Upper lobe of right lung (tissue), 1 donor: Measurements from ENCODE around the gene CEP19. TPM values are rescaled to one million over a fixed set of nuclear protein-coding genes. Genes with fewer than 3 reads are reported as not detected.
"Not testable (repeated sequence)": the region's sequence is repeated elsewhere in the genome, so short reads cannot be mapped to it uniquely, and the experiment has no call there.

Source experiments
- ATAC-seq: fragments of 200-7000 bp; cut with Tn5 transposase; one replicate; pipeline ENCODE4 v1.9.1; 2020; ENCODE audit warnings: mild to moderate bottlenecking, moderate library complexity
- DNase-seq: peaks from one replicate; pipeline ENCODE4 v3.0.0-alpha.2; 2020
- H3K27ac ChIP-seq: fragments of 200-600 bp; one replicate; pipeline ENCODE4 v1.8.0; 2022
- H3K27me3 ChIP-seq: fragments of 200-600 bp; one replicate; pipeline ENCODE4 v1.8.0; 2022; ENCODE audit warnings: mild to moderate bottlenecking
- H3K36me3 ChIP-seq: fragments of 200-600 bp; one replicate; pipeline ENCODE4 v1.8.0; 2022
- H3K4me1 ChIP-seq: fragments of 200-600 bp; one replicate; pipeline ENCODE4 v1.8.0; 2022
- H3K4me3 ChIP-seq: fragments of 200-600 bp; one replicate; pipeline ENCODE4 v1.8.0; 2022; ENCODE audit warnings: mild to moderate bottlenecking
- H3K9me3 ChIP-seq: fragments of 200-600 bp; one replicate; pipeline ENCODE4 v1.8.0; 2022
- intact Hi-C: fragments of 100-400 bp; cut with DNase I; formaldehyde crosslinking; loops from one replicate; pipeline ENCODE4 v1.11.0; 2022
- total RNA-seq: library from RNA; stranded (reverse); fragmentation: NEBNext Ultra II Directional; extraction: Animal tissue kit (Norgen Biotek cat#: 25700); gene quantifications from one replicate; pipeline ENCODE4 v1.2.1, GENCODE V29; 2021
- TF ChIP-seq, protein P1 (sequence below): fragments of 200-600 bp; IDR thresholded peaks from one replicate; pipeline ENCODE4 v1.8.0; 2022; ENCODE audit warnings: antibody characterized with exemption
- donor health status: DM: no; HTN: yes; CAD: no; lungs with severe emphysema.

The CEP19 gene
- total RNA-seq, 1 donor from 2014 or later = 1.6 TPM

DNA sequence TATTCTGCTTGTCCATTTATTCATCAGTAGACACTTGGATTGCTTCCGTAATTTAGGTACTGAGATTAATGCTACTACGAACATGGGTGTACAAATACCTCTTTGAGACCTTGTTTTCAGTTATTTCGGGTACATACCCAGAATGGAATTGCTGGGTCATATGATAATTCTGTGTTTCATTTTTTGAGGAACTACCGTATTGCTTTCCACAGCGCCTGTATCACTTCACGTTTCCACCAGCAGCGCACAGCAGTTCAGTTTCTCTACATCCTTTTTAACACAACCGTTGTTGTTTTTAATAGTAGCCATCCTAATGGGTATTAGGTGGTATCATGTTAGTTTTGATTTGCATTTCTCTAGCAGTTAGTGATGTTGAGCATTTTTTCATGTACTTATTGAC, 37.1 kb upstream of the CEP19 start:
- no peak overlapping the region for H3K4me3 ChIP-seq
- intact Hi-C loops = no loop called here
- no peaks in the 10 kb centered on the region for H3K27me3 ChIP-seq
- DNase-seq (no peak), ATAC-seq (peak; percentile 67)
- H3K4me1 ChIP-seq = no peaks in the 10 kb centered on the region
- TF ChIP-seq, protein P1, sequence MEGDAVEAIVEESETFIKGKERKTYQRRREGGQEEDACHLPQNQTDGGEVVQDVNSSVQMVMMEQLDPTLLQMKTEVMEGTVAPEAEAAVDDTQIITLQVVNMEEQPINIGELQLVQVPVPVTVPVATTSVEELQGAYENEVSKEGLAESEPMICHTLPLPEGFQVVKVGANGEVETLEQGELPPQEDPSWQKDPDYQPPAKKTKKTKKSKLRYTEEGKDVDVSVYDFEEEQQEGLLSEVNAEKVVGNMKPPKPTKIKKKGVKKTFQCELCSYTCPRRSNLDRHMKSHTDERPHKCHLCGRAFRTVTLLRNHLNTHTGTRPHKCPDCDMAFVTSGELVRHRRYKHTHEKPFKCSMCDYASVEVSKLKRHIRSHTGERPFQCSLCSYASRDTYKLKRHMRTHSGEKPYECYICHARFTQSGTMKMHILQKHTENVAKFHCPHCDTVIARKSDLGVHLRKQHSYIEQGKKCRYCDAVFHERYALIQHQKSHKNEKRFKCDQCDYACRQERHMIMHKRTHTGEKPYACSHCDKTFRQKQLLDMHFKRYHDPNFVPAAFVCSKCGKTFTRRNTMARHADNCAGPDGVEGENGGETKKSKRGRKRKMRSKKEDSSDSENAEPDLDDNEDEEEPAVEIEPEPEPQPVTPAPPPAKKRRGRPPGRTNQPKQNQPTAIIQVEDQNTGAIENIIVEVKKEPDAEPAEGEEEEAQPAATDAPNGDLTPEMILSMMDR = no peak
- H3K36me3 ChIP-seq = no peaks in the 10 kb centered on the region
- H3K27ac ChIP-seq = no peak overlapping the region
- no peaks in the 10 kb centered on the region for H3K9me3 ChIP-seq

DNA sequence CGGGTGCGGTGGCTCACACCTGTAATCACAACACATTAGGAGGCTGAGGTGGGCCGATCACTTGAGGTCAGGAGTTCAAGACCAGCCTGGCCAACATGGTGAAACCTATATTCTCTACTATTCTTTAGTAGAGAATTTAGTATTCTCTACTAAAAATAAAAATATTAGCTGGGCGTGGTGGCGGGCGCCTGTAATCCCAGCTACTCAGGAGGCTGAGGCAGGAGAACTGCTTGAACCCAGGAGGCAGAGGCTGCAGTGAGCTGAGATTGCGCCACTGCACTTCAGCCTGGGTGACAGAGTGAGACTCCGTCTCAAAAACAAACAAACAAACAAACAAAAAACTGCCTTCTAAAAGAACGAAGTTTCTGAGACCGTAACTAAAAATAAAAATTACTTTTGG, 31.5 kb upstream of the CEP19 start:
- DNase-seq, ATAC-seq, H3K36me3 ChIP-seq, H3K27ac ChIP-seq, H3K4me3 ChIP-seq, H3K27me3 ChIP-seq, intact Hi-C loops, H3K9me3 ChIP-seq: not testable (repeated sequence)
- H3K4me1 ChIP-seq = peaks cover 22% of the 10 kb centered on the region

DNA sequence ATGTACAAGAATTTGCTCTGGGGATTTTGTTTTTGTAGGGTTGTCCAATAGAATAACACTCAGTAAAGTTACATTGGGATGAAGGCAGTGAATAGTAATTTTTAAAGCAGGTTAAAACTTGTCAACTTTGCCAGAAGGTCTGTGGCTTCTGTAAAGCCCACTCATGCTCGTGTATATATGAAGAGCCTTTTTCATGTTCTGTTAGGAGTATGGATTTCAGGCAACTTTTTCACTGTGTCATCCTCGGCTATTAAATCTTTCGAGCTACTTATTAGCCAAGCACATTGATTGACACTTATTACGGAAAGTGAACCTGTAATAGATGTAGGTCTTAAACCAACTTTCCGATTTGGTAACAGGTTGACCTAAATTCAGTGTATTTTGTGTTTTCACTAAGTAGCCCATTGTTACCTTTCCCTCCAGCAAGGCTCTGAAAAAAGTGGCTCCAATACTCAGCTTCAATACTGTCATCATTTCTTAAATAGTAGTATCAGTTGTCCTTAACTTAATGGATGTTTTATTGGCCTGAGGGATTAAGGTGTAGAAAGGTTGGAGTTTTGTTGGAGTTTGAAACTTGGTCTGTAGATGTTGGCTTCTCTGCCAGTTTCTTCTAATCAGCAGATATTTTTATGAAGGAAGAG, 29.3 kb upstream of the CEP19 start:
- H3K27ac ChIP-seq = peak overlapping the region; percentile 98
- intact Hi-C loops = no loop called here
- H3K4me1 ChIP-seq = peaks cover 22% of the 10 kb centered on the region
- TF ChIP-seq, protein P1 = no peak
- no peak for DNase-seq
- no peak for ATAC-seq
- H3K27me3 ChIP-seq = no peaks in the 10 kb centered on the region
- H3K9me3 ChIP-seq = no peaks in the 10 kb centered on the region
- H3K4me3 ChIP-seq = peak overlapping the region; percentile 97
- no peaks in the 10 kb centered on the region for H3K36me3 ChIP-seq

DNA sequence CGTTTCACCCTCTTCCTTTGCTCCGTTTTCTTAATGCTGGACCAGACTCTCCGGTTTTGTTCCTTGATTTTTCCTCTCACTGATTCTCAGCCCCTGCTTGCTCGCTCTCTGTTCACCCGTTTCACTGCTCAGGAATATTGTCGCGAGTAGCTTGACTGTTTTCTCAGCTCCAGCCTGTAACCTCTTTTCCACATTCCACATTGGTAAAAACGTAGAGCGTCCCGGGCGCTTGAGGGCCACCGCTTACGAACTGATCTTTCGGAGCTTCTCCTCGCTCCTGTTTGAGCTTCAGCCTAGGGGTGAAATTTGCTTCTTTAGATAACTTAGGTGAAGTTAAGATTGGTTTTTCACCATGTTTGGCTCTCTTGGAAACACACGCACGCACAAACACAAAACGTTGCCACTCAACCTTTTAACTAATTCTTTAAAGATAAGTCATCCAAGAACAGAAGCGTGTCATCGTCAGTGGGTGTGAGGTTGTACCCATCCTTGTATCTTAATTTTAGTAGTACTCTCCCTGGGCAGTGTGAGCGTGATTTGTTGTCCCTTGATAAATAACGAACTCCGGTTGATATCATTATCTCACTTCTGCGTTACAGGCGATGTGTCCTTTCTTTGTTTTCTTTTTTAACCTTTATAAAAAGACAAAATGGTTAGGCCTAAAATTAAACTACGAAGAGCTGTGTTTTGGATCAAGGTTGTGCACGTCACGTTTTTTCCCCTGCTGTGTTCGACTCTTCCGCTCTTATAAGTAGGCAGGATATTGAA, 28.6 kb upstream of the CEP19 start:
- DNase-seq (peak; percentile 61), ATAC-seq (peak; percentile 2)
- peak overlapping the region; percentile 97 for H3K4me3 ChIP-seq
- intact Hi-C loops = no loop called here
- peaks cover 22% of the 10 kb centered on the region for H3K4me1 ChIP-seq
- no peaks in the 10 kb centered on the region for H3K9me3 ChIP-seq
- H3K27ac ChIP-seq = peak overlapping the region; percentile 98
- TF ChIP-seq, protein P1 = no peak
- no peaks in the 10 kb centered on the region for H3K36me3 ChIP-seq
- no peaks in the 10 kb centered on the region for H3K27me3 ChIP-seq

DNA sequence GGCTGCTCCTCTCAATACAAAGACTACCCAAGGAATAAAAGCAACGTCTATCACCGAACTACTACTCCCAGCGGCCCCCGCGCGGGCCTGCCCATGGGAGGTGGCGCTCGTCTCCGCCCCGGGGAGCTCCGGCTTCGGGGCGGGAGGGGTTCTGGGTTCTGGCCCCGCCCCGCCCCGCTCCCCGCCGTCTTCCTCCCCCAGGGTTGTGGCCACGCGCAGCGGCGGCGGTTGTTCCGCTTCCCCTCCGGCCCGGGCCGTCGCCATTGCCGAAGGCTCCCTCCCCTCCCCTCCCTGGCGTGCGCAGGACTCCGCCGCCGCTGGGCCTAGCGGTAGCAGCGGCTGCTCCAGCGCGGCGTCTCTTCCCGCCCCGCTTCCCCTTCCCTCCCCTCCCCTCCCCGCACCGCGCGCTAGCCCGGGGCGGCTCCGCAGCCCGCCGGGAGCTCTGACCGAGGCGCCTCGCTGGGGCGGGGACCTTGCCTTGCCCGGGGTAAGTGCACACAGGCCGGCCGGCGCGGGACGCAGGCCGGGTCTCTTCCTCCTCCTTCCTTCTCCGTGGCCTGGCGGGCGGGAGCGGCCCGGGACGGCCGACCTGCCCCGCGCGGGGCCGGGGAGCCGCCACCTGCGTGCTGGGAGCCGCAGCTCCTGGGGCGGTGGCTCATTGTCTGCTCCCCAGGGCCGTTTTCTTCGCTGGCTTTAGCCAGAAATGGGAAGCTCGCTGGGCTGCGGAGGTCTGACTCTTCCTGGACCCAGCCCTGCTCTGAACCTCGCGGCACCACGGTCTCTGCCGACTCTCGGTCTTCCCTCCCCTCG, 27.8 kb upstream of the CEP19 start, which contains the start of gene PAK2:
Gene PAK2 (plus strand): TSS at position 187 of the 810 bp plus-strand sequence. CDS start 42,790 bp downstream, outside the sequence.
- peaks cover 22% of the 10 kb centered on the region for H3K4me1 ChIP-seq
- DNase-seq (peak; percentile 97), ATAC-seq (peak; percentile 98)
- H3K36me3 ChIP-seq = no peaks in the 10 kb centered on the region
- TF ChIP-seq, protein P1 = no peak
- H3K4me3 ChIP-seq = peak within 1 kb of the TSS; percentile 97
- peak within 1 kb of the TSS; percentile 98 for H3K27ac ChIP-seq
- no peaks in the 10 kb centered on the region for H3K27me3 ChIP-seq
- intact Hi-C loops = no loop called here
- no peaks in the 10 kb centered on the region for H3K9me3 ChIP-seq
